Right atrium auricular region (tissue), 2 donors: ENCODE results near the gene UBE2E1. TPM values are rescaled to one million over a fixed set of nuclear protein-coding genes. Genes with fewer than 3 reads are reported as not detected.

Source experiments
- DNase-seq: peaks from one replicate; pipeline ENCODE4 v3.0.0-alpha.2; 2019; ENCODE audit warnings: low spot score
- H3K27ac ChIP-seq, 2 donors: fragments of 200-600 bp; sonication (generic); 1 replicate in 1 of 2; 2 replicates in 1 of 2; pipeline ENCODE4 v1.5.1; 2016 to 2019
- H3K27me3 ChIP-seq, 2 donors: fragments of 200-600 bp; sonication (generic); one replicate each; pipeline versions ENCODE4 v1.5.1 to v1.6.0; 2017 to 2019
- H3K36me3 ChIP-seq: fragments of 200-600 bp; sonication (generic); one replicate; pipeline ENCODE4 v1.5.1; 2016
- H3K4me1 ChIP-seq, 2 donors: fragments of 200-600 bp; sonication (generic); one replicate each; pipeline versions ENCODE4 v1.5.1 to v1.6.0; 2017 to 2019
- H3K4me3 ChIP-seq, 2 donors: fragments of 200-600 bp; sonication (generic); 1 replicate in 1 of 2; 2 replicates in 1 of 2; pipeline ENCODE4 v1.5.1; 2017 to 2019; ENCODE audit warnings: mild to moderate bottlenecking in 1 of 2, moderate library complexity in 1 of 2
- H3K9me3 ChIP-seq, 2 donors: fragments of 200-600 bp; sonication (generic); one replicate each; pipeline ENCODE4 v1.5.1; 2019
- total RNA-seq, 2 donors: library from RNA; depleted of rRNA; stranded (reverse); fragments of >200 nt; gene quantifications; one replicate each; pipeline ENCODE4 v1.1.0, GENCODE V29; 2016
- TF ChIP-seq, protein P1 (sequence below), 2 donors: fragments of 200-600 bp; sonication (generic); IDR thresholded peaks; one replicate each; pipeline ENCODE4 v1.5.1; 2019; ENCODE audit warnings: antibody characterized with exemption in 2 of 2

The UBE2E1 gene
- total RNA-seq, 2 donors from 2014 or later = 30.8 to 41.4 TPM

DNA sequence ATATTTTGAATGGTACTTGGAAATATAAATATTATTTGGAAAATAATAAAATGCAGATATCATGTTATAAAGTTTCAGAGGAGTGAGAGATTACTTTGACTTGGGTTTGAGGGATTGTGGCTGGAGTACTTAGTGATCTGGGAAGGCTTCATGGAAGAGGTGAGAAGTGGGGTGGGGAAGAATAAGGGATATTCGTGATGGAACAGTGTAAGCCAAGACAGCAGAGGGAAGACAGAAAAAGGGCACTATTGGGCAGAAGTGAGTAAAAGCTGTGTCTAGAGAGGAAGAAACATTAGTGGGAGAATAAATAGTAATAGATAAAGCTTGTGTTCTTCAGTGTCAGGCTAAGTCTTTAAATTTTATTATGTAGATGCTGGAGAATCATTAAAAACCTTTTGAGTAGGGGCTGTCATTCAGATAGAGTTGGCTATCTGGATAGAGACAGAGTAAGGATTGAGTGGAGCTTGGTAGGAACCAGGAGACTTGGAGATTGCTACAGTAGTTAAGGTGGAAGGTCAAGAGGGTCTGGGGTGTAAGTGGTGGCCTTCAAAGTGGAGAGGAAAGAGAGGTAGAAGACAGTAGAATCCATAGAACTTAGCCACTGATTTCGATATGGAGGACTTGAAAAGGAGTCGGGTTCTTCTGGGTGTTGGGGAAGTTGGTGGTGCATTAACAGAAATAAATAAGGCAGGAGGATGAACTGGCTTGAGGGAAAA lies 11.9 kb downstream of the UBE2E1 start:
- no peak for DNase-seq
- no peaks in the 10 kb centered on the region for H3K36me3 ChIP-seq
- TF ChIP-seq, protein P1, sequence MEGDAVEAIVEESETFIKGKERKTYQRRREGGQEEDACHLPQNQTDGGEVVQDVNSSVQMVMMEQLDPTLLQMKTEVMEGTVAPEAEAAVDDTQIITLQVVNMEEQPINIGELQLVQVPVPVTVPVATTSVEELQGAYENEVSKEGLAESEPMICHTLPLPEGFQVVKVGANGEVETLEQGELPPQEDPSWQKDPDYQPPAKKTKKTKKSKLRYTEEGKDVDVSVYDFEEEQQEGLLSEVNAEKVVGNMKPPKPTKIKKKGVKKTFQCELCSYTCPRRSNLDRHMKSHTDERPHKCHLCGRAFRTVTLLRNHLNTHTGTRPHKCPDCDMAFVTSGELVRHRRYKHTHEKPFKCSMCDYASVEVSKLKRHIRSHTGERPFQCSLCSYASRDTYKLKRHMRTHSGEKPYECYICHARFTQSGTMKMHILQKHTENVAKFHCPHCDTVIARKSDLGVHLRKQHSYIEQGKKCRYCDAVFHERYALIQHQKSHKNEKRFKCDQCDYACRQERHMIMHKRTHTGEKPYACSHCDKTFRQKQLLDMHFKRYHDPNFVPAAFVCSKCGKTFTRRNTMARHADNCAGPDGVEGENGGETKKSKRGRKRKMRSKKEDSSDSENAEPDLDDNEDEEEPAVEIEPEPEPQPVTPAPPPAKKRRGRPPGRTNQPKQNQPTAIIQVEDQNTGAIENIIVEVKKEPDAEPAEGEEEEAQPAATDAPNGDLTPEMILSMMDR (IDR thresholded peaks at IDR 0.05) = no peak
- H3K4me1 ChIP-seq = peaks cover 0 to 4% of the 10 kb centered on the region in 2 donors
- H3K27ac ChIP-seq = no peak overlapping the region
- H3K4me3 ChIP-seq = no peak overlapping the region
- no peaks in the 10 kb centered on the region for H3K9me3 ChIP-seq
- no peaks in the 10 kb centered on the region for H3K27me3 ChIP-seq

DNA sequence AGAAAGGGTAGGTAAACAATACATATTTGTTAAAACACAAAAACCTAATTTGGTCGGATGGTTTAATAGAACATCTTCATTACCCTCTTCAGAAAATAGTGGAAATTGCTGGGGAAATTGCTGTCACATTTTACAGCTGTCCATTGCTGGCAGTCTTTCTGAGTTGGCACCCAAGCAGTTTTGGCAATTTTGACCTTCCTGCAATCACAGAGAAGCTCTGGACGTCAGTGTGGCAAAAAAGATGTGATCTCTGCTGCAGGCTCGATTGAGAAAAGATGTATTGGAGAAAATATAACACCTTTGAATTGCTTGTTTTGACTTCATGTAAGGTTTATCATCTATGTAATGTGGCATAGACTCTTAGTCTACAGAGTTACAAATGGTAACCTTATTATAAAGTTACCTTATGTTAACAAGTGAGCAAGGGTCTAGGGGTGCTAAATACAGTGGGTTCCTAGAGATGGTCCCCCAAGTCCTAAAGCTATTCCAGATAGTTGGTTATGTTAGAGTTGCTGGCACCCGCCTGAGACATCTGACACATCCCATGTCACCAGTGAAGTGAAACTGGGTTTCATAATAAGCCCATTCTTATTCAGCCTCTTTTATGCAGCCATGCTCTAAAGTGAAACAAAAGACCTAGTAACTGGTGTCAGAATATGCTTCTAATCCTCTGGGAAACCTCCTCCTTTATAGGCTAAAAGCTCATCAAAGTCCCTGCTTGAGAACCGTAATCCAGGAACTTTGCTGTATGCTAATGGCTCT lies 14.0 kb downstream of the UBE2E1 start:
- H3K9me3 ChIP-seq = no peaks in the 10 kb centered on the region
- peaks cover 0 to 12% of the 10 kb centered on the region in 2 donors for H3K4me1 ChIP-seq
- TF ChIP-seq, protein P1 (IDR thresholded peaks at IDR 0.05) = no peak
- no peak overlapping the region for H3K27ac ChIP-seq
- DNase-seq = no peak
- H3K36me3 ChIP-seq = no peaks in the 10 kb centered on the region
- no peaks in the 10 kb centered on the region for H3K27me3 ChIP-seq
- no peak overlapping the region for H3K4me3 ChIP-seq

DNA sequence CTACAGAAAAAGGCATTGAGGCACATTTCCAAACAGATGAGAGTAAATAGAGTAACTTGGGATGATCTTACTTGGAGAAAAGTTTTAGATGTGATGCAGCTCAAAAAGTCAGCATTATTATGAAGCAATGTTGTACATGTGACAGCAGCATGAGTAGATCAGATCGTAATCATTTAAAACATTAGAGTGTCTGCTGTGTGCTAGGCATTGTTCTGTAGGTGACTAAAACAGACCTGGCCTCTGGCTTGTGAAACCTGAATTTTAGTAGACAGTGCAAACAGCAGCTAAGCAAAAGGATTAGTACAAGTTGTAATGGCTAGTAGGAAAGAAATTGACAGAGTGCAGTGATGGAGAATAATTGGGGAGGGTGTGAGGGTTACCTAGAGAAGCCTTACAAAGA lies 15.1 kb downstream of the UBE2E1 start:
- peaks cover 0 to 13% of the 10 kb centered on the region in 2 donors for H3K4me1 ChIP-seq

DNA sequence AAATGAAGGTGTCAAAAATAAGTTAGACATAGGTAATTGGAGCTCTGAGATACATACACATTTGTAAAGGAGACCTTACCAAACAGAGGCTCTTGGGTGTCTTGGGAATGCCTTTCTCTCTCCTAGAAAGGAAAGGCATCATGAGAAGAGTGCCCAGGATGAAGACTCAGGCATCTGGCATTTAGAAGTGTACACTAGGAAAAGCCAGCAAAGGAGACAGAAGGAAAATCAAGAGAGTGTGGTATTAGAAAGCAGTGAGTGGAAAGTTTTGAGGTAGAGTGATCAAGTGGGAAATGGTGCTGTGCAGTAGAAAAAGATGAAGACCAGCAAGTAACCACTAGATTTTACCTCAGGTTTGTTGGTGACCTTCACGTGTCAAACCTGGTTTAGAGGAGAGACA lies 16.1 kb downstream of the UBE2E1 start:
- peaks cover 0 to 23% of the 10 kb centered on the region in 2 donors for H3K4me1 ChIP-seq
- H3K27me3 ChIP-seq = no peaks in the 10 kb centered on the region
- no peaks in the 10 kb centered on the region for H3K36me3 ChIP-seq
- no peak for DNase-seq
- H3K9me3 ChIP-seq = no peaks in the 10 kb centered on the region
- H3K4me3 ChIP-seq = no peak overlapping the region
- no peak overlapping the region for H3K27ac ChIP-seq
- TF ChIP-seq, protein P1 (IDR thresholded peaks at IDR 0.05) = no peak

More for the DNA sequence above, 15.1 kb downstream of the UBE2E1 start:
- no peak for DNase-seq
- H3K9me3 ChIP-seq = no peaks in the 10 kb centered on the region
- H3K36me3 ChIP-seq = no peaks in the 10 kb centered on the region
- H3K27ac ChIP-seq = no peak overlapping the region
- H3K27me3 ChIP-seq = no peaks in the 10 kb centered on the region
- TF ChIP-seq, protein P1 (IDR thresholded peaks at IDR 0.05) = no peak
- no peak overlapping the region for H3K4me3 ChIP-seq

DNA sequence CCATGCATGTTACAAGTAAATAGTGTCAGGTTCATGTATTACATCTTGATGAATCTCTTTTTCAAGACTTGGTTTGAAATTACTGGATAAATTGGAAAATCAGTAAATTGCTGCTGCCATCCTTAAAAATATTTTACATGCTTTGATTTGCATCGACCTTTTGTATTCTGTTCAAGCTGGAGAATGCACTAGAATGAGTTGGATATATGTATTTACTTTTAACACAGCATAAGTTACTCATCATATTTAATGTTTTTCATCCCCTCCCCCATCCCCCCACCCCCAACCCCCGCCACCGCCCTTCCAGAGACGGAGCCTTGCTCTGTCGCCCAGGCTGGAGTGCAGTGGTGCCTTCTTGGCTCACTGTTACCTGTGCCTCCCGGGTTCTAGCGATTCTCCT lies 16.8 kb downstream of the UBE2E1 start:
- Histone ChIP-seq H3K9me3 (no peaks in the 10 kb centered on the region), H3K4me1 (peaks cover 0 to 27% of the 10 kb centered on the region in 2 donors), H3K4me3 (no peak overlapping the region), H3K27me3 (no peaks in the 10 kb centered on the region), H3K27ac (no peak overlapping the region), H3K36me3 (no peaks in the 10 kb centered on the region)
- no peak for DNase-seq
- TF ChIP-seq, protein P1 (IDR thresholded peaks at IDR 0.05) = no peak
